NB4 (cell line): ENCODE data around the gene FREM1.

Experiments used
- CTCF ChIP-seq: IDR thresholded peaks from one replicate; pipeline ENCODE4 v1.5.1; 2012; ENCODE audit warnings: low read depth, low read length
- MYC ChIP-seq: IDR thresholded peaks from 2 replicates; pipeline ENCODE4 v1.6.1; 2011; ENCODE audit warnings: low read depth, low read length
- POLR2A ChIP-seq: IDR thresholded peaks from 2 replicates; pipeline ENCODE4 v1.6.1; 2011; ENCODE audit warnings: mild to moderate bottlenecking; ENCODE audit not compliant: insufficient read length; ENCODE audit errors: extremely low read depth
- TF ChIP-seq, protein P1 (sequence below): IDR thresholded peaks from 2 replicates; pipeline ENCODE4 v1.6.1; 2011; ENCODE audit warnings: low read depth, low read length

GRCh38 chr9:14899042-14899814, 11.0 kb downstream of the FREM1 start:
- TF ChIP-seq CTCF (no peak), POLR2A (no peak), MYC (no peak)
- TF ChIP-seq, protein P1, sequence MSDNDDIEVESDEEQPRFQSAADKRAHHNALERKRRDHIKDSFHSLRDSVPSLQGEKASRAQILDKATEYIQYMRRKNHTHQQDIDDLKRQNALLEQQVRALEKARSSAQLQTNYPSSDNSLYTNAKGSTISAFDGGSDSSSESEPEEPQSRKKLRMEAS = no peak
